ENCODE measurements around the gene IRAK4.

IRAK4 gene

DNA sequence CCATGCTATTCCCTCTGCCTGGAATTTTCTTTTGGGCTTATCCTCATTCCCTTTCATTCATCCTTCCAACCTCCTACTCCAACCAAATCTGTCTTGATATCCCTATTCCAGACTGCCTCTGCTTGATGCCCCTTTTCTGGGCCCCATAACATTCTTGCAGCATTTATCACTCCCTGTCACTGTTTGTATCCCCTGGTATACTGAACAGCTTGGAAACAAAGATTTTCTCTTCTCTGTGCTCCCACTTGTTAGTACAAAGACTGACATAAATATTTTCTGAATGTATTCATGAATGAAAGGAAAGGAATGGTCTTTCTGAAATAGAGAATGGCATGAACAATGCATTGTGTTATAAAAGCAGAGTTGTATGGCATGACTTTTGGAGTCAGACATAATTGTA lies 7.5 kb downstream of the IRAK4 start:
- no peak for DNase-seq (ENCODE audit: low spot score)

DNA sequence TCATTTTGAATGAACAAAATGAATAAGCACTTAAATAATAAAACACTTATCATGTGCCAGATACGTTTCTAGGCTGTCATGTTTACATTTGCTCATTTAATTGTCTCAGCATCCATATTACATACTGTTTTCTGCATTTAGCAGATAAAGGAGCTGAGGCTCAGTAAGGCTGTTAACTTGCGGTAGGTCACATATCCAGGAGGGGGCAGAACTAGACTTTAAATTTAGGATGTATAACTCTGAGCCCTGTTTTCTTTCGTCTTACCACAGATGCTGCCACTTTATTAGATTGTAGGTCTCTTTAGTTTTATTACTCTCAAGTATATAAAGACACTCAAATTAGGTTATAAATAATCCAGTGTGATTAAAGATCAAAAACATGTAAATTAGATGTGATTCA lies 17.7 kb downstream of the IRAK4 start:
- peak; percentile 28 for DNase-seq (ENCODE audit: low spot score)

DNA sequence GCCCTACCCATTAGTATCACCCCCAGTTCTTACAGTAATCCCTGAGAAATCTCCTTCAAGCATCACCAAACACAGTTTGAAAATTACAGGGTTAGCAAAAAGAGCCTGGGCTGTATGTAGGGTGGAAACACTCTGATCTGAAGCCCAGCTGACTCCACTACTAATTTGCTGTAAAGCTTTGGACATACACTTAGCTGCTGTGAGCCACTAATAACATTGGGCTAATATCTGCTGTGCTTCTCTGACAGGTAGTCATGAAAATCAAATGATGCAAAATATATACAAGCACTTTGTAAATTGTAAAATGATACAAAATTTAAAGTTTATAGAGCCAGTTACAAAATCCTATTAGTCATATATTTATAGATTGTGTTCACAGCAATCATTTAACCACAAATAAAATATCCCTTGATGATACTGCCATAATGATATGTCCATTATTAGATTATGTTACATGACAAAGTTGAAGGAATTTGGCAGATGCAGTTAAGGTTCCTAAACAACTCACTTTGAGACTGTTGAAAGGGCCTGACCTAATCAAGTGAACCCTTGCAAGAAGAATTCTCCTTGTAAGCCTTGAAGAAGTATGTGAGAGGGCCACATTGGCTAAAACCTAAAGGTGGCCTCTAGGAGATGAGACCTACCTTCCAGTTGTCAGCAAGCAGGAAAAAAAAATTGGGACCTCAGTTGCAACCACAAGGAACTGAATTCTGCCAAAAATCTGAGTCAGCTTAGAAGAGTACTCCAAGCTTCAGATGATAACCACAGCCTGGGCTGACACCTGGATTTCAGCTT lies 28.3 kb downstream of the IRAK4 start:
- no peak for DNase-seq (ENCODE audit: low spot score)

DNA sequence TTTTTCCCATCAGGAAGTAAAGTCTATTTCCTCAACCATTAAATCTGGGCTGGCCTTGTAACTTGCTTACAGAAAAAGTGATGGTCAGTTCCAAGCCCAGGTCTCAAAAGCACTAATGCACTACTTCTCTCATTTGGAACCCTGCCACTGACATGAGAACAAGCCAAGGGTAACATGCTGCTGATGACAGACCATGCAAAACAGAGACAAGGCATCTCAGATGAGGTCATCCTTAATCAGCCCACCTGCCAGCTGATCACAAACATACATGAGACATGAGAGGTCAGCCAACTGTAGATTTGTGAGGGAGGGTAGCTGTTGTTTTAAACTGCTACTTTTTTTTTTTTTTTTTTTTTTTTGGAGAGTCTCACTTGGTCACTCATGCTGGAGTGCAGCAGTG lies 31.2 kb downstream of the IRAK4 start:
- no peak for DNase-seq (ENCODE audit: low spot score)

DNA sequence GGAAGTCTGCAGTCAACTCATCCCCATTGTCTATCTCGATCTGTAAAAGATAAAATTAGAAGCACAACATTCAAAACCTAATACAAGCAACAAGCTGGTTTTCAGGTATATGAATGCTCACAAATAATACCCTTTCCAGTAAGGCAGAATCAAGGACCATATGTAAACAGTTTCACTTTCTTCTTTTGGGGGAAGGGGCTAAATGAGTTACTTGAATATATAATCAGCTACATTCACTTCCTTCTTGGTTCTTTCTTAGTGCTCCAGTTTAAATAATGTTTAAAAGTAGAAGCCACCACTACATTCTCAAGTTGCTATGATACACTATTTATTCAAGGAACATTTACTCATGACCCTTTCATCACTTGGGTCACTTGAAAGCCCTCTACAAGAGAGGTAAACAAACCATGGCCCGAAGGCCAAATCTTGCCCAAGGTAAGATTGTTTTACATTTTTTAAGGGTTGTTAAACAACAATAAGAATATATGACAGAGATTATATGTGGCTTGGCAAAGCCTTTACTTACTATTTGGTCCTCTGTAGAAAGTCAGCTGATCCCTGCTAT lies 37.0 kb downstream of the IRAK4 start:
- DNase-seq (ENCODE audit: low spot score) = no peak

DNA sequence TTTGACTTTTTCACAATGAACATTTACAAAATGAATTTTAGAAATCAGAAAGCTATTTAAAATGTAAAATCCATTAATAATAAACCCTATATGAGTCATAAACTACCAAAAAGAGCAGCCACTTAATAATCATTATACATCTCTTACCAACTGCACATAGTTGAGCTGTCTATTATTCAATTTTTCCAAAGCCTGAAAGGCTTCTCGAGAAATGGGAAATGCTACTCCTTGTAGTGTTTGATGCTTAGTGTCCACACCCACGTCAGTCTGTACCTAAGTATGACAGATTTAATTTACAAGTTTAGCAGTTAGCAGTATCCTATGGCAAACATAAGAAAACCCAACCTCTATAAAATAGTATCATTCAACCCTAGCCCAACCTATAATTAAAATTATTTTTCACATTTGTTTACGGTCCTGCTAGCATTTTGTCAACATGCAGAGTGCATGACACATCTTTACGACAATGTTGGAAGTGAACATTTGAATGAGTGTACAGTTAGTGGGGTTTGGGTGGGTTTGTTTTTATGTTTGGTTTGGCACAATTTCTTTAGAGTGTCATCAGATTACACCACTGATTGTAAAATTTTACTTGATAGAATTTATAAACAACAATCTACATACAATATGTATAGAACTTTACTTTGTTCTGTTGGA lies 38.9 kb downstream of the IRAK4 start:
- no peak for DNase-seq (ENCODE audit: low spot score)

DNA sequence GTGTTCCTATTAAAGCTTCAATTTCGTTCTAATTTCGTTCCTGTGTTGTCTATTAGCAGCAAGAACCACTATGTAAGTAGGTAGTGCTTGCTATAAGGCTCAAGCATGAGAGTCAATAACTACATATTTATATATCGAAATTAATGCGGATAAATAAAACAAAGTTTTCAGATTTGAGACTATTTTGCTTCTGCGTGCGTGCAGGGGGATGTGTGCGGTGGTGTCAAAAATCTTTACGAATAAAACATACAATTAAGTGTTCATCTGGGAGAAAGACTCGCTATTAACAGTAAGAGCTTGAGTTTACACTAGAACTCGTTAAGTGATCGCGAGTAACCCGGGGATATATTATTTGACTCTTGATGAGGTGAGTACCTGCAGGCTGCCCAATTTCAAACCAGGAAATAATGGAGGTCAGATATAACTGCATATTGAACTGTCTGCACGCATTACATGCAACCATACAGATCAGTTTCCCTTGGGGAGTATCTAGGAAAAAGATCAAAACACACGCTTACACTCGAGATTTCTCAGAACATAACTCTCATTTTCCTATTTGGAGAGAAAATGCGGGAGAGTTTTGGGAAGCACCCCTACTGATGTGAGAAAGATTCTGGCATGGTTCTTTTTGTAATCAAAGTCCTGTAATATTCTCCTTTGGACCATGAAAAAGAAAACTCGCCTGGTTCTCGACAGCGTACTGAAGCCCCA lies 46.6 kb downstream of the IRAK4 start:
- DNase-seq (ENCODE audit: low spot score) = peak; percentile 34

DNA sequence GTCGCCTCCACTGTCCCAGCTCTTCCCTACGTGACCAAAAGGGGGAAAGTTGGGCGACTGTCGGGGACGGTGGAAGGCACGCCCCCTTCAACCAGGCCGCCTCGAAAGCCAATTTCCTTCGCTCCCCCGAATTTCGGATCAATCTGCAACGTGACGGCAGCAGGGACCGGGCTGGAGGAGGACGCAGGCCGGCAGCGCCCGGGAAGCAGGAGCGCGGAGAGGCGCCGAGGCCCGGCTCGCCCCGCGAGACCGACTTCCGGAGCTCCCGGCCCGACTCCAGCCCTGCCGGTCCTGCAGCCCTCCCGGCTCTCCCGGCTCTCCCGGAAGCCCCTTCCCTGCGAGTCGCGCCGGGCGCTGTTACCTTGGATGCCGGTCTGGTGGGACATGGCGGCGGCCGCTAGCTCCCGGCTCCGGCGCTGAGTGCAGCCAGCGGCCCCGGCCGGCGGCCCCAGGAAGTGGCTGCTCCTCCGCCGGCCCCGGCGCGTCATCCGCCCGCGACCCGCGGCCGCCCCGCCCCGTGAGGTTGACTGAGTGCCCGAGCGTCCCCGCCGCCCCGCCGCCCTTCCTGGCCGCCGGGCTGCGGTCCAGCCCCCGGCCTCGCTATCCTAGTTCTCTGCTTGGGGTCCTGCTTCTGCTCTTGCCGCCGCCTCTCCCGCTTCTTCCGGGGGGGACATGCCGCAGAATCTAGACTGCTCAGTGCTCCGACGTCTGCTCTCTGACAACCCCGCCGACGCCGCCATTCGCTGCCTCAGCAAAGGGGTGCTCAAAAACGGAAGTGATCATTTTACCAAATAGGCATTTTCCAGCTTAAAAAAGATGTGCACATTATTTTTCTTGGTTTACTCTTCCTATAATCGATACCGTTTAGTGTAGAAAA lies 47.3 kb downstream of the IRAK4 start, which contains the start of gene TWF1:
Gene TWF1, minus strand, starts transcription at position 458 of the 877 bp plus-strand sequence. Its CDS starts 72 bp downstream, at position 386.
- DNase-seq (ENCODE audit: low spot score) = peak; percentile 73

DNA sequence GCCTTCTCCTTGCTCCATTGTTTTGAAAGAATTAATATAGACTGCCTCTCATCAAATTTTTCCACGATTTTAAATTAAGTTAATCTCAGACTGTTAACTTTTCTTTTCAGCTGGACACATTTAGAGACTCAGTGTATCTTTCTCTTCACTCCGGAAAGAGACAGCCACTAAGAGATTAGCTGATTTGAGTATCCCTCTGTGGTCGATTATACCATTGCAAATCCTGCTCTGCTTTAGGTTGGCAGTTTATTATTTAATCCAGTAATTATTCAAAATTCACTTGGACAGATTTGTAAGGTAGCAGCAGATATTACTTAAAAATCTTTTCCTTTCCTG lies 48.0 kb downstream of the IRAK4 start:
- DNase-seq (ENCODE audit: low spot score) = no peak

DNA sequence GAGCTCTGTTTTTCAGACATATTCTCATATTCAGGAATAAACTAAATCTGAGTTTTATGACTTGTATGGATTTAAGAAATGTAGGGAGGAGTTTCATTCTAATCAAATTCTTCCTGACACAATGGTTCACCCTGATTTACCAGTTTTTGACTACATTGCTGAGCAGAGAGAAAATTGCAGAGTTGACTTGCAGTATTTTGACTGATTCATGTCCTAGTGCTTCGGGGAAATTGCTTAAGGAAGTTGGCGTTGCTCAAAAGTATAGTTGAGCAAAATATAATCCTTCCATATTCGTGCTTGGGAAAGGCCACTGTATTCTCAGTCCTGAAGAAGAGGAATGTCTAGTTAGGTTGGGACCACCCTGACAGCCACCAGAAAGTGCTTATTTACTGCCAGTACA lies 48.6 kb downstream of the IRAK4 start:
- DNase-seq (ENCODE audit: low spot score) = peak; percentile 28

DNA sequence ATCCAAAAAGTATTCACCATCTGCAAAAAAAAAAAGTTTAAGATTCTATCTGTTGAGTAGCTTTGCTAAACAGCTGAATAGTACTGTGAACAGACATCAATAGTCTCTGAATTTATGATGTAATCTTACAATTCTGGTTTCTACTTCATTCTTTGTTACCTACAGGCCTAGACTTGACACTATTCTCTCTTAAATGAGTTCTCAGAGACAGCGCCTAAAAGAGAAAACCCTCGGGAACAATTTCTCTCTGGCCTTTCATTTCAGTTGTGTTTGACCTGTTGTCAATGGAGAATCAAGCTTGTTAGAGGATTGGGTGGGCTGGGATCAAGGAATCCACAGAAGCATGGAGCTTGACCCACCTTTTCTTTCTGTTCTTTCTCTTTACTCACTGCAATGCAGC lies 53.3 kb downstream of the IRAK4 start:
- DNase-seq (ENCODE audit: low spot score) = no peak

DNA sequence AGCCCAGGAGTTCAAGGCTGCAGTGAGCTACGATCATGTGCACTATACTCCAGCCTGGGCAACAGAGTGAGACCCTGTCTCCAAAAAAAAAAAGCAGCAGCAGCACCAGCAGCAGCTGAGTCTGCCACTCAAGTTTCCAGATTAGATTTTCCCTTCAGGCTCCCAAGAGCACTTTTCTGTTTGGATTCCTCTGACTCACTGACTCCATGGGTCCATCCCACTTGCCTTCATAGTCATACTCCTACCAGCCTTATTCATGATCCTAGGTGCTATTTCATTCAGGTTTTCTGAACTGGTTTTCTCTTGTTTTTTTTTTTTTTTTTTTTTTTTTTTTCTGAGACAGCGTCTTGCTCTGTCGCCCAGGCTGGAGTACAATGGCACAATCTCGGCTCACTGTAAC lies 54.2 kb downstream of the IRAK4 start:
- no peak for DNase-seq (ENCODE audit: low spot score)

DNA sequence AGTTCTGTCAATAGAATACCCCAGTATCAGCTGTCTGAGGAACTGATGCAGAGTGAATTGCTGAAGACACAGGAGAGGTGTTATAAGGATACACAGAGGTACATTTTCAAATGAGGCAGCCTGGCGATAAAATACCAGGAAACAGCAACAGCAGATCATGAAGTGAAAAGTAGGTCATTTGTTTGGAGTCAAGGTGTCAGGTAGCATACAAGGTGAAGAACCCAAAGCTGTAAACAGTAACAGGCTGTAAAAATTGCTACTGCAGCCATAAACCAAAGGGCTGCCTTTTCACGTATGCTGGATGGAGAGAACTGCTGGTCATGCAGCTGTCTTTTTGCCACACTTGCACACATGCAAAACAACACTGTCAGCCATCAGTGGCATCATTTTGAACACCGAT lies 56.7 kb downstream of the IRAK4 start:
- no peak for DNase-seq (ENCODE audit: low spot score)

DNA sequence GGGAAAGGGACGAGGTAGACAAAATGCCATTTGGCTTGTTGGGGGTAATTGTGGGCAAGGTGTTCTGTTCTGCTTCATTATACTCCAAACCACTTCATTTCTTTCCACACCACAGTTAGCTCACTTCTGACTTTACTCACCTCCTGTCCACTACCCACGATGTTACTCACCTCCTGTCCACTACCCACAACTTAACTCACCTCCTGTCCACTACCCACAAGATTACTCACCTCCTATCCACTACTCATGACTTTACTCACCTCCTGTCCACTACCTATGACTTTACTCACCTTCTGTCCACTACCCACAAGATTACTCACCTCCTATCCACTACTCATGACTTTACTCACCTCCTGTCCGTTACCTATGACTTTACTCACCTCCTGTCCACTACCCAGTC lies 57.4 kb downstream of the IRAK4 start:
- no peak for DNase-seq (ENCODE audit: low spot score)

DNA sequence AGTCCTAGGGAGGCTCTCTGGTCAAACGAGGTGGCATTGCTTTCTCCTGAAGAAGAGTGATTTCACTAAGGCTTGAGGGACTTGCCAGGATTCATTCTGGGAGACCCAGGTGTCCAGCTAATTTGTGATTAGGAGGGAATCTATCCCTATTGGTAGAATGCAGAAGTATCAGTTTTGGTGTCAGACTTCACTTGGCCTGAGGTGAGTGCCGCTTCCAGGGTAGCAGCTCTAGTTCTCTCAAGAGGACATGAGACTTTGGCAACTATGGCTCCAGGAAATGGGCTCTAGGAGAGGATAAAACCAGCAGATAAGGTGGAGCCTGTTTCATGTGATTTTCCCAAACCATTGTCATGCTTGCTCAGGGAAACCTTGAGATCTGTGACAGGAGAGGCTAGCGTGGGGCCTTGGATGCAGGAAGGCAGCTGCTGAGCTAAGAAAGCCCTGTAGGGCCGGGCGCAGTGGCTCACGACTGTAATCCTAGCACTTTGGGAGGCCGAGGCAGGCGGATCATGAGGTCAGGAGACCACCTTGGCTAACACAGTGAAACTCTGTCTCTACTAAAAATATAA lies 65.5 kb downstream of the IRAK4 start:
- no peak for DNase-seq (ENCODE audit: low spot score)

DNA sequence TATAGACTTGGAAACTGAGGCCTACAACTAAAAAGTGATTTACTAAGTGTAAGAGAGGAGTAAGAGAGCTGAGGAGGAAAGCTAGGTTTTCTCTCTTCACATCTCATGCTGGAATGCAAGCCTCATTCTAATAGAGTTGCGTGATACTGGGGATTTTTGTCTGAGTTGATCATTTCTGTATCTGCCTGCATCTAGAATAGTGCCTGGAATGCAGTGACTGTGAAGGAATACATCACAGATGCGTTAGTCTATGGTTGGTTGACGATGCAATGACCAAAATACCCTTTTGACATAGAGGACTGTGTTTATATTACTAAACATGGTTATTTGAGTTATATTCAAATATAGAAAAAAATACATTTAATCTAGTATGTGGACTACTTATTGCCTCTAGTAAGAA lies 67.9 kb downstream of the IRAK4 start:
- no peak for DNase-seq (ENCODE audit: low spot score)

DNA sequence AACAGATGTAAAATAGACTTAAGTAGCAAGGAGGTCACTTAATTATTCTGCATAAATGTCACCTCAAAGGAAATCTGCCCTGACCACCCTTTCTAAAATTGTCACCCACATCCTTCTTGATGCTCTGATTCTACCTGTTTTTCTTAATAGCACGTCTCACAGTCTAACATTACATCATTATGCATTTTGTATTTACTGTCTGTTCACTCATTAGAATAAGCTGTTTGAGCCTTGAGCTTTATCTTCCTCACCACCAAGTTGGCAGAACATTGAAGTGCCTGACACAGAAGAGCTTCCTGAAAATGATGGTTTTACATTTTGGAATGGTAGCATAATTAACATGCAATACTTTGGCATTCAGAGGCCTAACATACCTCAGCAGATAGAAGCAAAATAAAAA lies 68.3 kb downstream of the IRAK4 start:
- DNase-seq (ENCODE audit: low spot score) = no peak

DNA sequence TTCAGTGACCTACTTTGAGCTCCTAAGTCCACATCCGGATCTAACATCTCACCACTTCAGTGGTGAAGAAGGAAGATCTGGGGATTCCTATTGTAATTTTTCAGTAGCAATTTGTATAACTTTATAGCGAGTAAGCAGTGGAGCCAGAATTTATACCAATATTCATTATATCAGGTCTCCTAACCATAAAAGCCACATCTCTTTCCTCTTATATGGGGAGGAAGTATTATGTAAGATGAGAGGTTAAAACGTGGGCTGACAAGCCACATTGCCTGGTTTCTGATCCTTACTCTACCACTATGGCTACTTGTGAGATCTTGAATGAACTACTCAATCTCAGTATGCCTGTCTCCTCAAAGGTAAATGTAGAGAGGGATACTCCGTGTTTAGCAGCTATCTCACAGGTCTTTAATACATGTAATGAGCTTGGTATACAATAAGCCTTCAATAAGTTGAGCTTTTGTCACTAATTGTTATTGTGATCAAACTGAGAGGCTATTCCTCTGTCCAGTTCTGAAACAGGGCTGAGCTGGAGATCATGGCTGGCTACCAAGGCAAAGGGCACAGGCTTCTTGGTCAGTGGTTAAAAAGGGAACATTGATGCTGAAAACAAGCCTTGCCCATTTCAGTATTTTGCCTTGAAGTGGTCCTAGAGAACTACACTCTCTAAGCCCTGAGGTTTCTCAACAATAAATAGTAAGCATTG lies 73.9 kb downstream of the IRAK4 start:
- DNase-seq (ENCODE audit: low spot score) = no peak

DNA sequence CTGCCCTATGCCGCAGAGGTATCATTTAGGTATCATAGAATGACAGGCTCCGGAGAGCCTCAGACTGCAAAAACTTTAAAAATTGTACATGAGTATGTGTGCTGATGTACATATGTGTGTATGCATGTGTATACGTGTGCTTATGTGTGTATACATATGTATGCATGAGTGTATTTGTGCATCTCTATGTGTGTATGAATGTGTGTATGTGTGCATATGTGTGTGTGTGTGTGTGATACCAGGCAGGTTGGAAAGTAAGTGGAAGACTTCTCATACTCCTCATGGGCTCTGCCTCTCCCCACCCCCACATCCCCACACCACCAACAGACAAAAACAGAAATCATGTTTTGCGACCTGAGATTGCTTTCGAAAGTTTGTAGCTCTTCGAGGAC lies 76.5 kb downstream of the IRAK4 start:
- DNase-seq (ENCODE audit: low spot score) = no peak

DNA sequence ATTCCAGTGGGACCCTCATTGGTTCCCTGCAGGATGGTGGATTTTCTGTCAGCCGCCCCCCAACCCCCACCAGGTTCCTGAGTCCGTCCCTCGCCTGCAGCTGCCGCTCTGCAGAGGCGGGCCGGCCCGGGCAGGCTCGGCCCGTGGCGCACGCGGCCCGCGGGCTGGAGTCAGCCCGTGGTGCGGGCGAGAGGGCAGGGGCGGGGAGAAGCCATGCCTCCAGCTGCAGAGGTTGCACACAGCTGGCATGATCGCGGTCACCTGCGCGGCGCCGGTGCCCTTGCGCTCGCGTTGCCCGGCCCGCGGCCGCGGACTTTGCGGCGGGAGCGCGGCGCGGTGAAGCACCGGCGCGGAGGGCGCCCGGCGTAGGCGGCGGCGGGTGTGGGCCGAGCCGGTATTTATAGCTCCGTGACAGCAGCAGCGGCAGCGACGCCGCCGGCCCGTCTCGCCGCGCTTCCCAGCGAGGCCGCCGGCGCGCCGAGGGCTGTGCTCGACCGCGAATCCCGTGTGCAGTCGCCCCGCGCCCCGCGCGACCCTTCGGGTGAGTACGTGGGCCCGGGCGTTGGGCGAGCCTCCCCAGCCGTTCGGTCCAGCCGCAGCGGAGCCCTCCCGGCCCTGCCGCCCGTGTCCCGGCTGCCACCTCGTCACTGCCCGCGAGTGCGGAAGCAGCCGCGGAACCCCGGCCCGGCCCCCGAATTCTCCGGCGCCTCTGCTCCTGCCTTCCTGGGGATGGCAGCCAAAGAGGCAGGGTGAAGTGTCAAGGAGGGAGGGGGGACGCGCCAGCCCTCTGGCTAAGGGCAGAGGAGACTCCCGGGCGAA lies 77.1 kb downstream of the IRAK4 start, which contains the start of gene TMEM117:
Gene TMEM117, plus strand, starts transcription at position 426 of the 819 bp plus-strand sequence.
- DNase-seq (ENCODE audit: low spot score) = no peak

Measured in pons (tissue), 1 donor.